Left ventricle myocardium inferior (tissue), 1 donor: ENCODE results near the gene ATP5PO. TPM values are rescaled to one million over a fixed set of nuclear protein-coding genes. Genes with fewer than 3 reads are reported as not detected.
A peak's percentile ranks its signal among the peaks of the same experiment; 100 is the strongest.
"Not testable (repeated sequence)": the region's sequence is repeated elsewhere in the genome, so short reads cannot be mapped to it uniquely, and the experiment has no call there.

Source experiments
- DNase-seq: peaks from one replicate; pipeline ENCODE4 v3.0.0-alpha.2; 2020
- H3K27ac ChIP-seq: fragments of 200-600 bp; replicated peaks from 2 replicates; pipeline ENCODE4 v1.8.0; 2021
- H3K27me3 ChIP-seq: fragments of 200-600 bp; 2 replicates; pipeline ENCODE4 v1.8.0; 2021; ENCODE audit warnings: low read depth
- H3K36me3 ChIP-seq: fragments of 200-600 bp; 2 replicates; pipeline ENCODE4 v1.8.0; 2021
- H3K4me1 ChIP-seq: fragments of 200-600 bp; 2 replicates; pipeline ENCODE4 v1.8.0; 2021
- H3K4me3 ChIP-seq: fragments of 200-600 bp; 2 replicates; pipeline ENCODE4 v1.8.0; 2021; ENCODE audit warnings: mild to moderate bottlenecking, moderate library complexity
- H3K9me3 ChIP-seq: fragments of 200-600 bp; replicated peaks from 2 replicates; pipeline ENCODE4 v1.8.0; 2021
- intact Hi-C: fragments of 100-400 bp; cut with micrococcal nuclease; formaldehyde crosslinking; loops from one replicate; pipeline ENCODE4 v1.11.0; 2022
- total RNA-seq: library from RNA; stranded (reverse); fragmentation: NEBNext Ultra II Directional; extraction: Animal tissue kit (Norgen Biotek cat#: 25700); gene quantifications from one replicate; pipeline ENCODE4 v1.2.1, GENCODE V29; 2021
- TF ChIP-seq, protein P1 (sequence below): fragments of 200-600 bp; IDR thresholded peaks from 2 replicates; pipeline ENCODE4 v1.8.0; 2021; ENCODE audit warnings: antibody characterized with exemption, mild to moderate bottlenecking, borderline replicate concordance
- donor health status: DM: no; HTN: yes; CAD: no; lungs with severe emphysema.

The ATP5PO gene
- total RNA-seq, 1 donor from 2014 or later = 780 TPM

DNA sequence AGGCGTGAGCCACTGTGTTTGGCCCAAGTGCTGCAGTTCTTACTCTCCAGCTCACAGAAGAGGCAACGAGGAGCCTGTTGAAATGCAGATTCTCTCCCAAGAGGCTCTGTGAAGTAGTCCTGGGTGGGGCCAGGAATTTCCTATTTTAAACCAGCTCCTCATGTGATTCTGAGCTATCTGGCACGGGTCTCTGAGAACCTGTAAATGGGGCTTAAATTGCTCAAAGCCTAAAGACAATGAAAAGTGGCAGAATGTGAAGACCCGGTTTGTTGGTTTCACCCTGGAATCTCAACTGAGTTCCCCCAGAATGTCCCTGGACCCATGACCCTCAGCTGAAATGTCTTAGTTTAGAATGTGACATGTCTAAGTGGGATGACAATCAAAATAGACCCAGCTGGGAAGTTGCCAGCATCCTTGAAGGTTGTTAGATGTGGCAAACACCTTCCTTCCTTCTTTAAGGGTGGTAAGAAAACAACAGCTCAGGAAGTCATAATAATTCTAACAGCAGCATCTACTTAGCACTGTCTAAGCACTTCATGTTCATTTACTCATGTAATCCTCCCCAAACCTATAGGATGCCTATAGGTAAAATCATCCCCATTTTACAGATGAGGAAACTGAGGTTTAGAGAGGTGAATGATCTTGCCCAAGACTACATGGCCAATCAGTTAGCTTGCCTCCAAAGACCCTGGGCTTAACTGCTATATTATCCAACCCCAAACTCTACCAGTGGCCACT lies 20.9 kb upstream of the ATP5PO start:
- intact Hi-C loops = no loop called here
- peaks cover 17% of the 10 kb centered on the region for H3K4me1 ChIP-seq
- no peak overlapping the region for H3K4me3 ChIP-seq
- H3K27ac ChIP-seq = no peak overlapping the region
- no peak for DNase-seq
- H3K27me3 ChIP-seq = no peaks in the 10 kb centered on the region
- TF ChIP-seq, protein P1, sequence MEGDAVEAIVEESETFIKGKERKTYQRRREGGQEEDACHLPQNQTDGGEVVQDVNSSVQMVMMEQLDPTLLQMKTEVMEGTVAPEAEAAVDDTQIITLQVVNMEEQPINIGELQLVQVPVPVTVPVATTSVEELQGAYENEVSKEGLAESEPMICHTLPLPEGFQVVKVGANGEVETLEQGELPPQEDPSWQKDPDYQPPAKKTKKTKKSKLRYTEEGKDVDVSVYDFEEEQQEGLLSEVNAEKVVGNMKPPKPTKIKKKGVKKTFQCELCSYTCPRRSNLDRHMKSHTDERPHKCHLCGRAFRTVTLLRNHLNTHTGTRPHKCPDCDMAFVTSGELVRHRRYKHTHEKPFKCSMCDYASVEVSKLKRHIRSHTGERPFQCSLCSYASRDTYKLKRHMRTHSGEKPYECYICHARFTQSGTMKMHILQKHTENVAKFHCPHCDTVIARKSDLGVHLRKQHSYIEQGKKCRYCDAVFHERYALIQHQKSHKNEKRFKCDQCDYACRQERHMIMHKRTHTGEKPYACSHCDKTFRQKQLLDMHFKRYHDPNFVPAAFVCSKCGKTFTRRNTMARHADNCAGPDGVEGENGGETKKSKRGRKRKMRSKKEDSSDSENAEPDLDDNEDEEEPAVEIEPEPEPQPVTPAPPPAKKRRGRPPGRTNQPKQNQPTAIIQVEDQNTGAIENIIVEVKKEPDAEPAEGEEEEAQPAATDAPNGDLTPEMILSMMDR = no peak
- no peaks in the 10 kb centered on the region for H3K9me3 ChIP-seq
- no peaks in the 10 kb centered on the region for H3K36me3 ChIP-seq

DNA sequence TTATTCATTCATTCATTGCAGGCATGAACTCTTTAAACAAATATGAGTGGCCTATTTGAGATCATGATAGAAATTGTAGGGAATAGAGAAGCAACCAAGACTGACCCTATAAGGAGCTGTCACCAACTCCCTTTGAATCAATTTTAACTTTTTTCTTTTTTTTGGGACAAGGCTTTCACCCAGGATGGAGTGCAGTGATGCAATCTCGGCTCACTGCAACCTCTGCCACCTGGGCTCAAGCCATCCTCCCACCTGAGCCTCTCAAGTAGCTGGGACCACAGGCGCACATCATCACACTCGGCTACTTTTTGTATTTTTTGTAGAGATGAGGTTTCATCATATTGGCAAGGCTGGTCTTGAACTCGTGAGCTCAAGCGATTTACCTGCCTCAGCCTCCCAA lies 17.1 kb upstream of the ATP5PO start:
- TF ChIP-seq, protein P1 = no peak
- no peaks in the 10 kb centered on the region for H3K36me3 ChIP-seq
- H3K27ac ChIP-seq = no peak overlapping the region
- no peak for DNase-seq
- intact Hi-C loops = no loop called here
- no peaks in the 10 kb centered on the region for H3K27me3 ChIP-seq
- peak overlapping the region; percentile 62 for H3K4me3 ChIP-seq
- no peaks in the 10 kb centered on the region for H3K9me3 ChIP-seq
- peaks cover 18% of the 10 kb centered on the region for H3K4me1 ChIP-seq

DNA sequence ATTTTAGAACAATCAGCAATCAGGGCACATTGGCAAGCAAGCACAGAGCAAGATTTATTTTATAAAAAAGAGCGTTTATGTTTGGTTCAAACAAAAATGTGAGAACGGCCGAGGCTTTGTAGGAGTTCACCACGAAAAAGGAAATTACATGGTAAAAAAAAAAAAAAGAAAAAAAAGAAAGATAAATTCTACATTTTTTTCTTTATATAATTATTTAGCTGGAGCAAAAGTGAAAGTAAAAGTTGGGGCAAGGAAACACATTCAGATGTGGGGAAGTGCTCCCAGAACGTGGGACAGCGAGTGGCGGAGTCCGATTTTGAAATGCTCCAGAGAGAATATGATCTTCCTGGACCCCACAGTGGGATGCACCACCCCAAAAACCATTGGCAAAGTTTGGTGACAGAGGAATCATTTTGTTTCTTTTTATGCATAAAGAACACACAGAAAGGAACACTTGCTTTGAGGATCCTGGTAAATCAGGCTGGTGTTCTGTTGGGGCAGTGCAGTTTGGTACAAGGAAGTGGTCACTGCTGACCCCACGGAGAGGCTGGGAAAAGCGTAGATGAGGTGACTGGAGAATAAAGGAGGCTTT lies 16.3 kb upstream of the ATP5PO start:
- no peaks in the 10 kb centered on the region for H3K27me3 ChIP-seq
- intact Hi-C loops = no loop called here
- no peaks in the 10 kb centered on the region for H3K36me3 ChIP-seq
- H3K9me3 ChIP-seq = no peaks in the 10 kb centered on the region
- H3K4me1 ChIP-seq = peaks cover 18% of the 10 kb centered on the region
- peak overlapping the region; percentile 66 for H3K27ac ChIP-seq
- TF ChIP-seq, protein P1 = no peak
- no peak for DNase-seq
- H3K4me3 ChIP-seq = peak overlapping the region; percentile 62

DNA sequence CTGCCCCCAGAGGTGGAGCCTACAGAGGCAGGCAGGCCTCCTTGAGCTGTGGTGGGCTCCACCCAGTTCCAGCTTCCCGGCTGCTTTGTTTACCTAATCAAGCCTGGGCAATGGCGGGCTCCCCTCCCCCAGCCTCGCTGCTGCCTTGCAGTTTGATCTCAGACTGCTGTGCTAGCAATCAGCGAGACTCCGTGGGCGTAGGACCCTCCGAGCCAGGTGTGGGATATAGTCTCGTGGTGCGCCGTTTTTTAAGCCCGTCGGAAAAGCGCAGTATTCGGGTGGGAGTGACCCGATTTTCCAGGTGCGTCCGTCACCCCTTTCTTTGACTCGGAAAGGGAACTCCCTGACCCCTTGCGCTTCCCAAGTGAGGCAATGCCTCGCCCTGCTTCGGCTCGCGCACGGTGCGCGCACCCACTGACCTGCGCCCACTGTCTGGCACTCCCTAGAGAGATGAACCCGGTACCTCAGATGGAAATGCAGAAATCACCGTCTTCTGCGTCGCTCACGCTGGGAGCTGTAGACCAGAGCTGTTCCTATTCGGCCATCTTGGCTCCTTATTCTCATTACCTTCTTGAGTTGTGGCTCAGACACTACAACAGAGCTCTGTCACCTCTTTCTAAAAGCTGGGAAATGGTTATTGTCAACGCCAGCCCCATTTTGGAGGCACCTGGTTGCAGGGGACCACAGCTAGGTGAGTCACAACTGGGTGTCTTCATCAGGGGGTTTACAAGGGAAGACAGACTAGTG lies 15.6 kb upstream of the ATP5PO start:
- H3K9me3 ChIP-seq, intact Hi-C loops, H3K36me3 ChIP-seq, H3K27me3 ChIP-seq, DNase-seq: not testable (repeated sequence)
- H3K27ac ChIP-seq = peak overlapping the region; percentile 66
- H3K4me1 ChIP-seq = peaks cover 17% of the 10 kb centered on the region
- H3K4me3 ChIP-seq = peak overlapping the region; percentile 62

DNA sequence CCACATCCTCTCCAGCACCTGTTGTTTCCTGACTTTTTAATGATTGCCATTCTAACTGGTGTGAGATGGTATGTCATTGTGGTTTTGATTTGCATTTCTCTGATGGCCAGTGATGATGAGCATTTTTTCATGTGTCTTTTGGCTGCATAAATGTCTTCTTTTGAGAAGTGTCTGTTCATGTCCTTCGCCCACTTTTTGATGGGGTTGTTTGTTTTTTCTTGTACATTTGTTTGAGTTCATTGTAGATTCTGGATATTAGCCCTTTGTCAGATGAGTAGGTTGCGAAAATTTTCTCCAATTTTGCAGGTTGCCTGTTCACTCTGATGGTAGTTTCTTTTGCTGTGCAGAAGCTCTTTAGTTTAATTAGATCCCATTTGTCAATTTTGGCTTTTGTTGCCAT lies 10.6 kb upstream of the ATP5PO start:
- H3K36me3 ChIP-seq, intact Hi-C loops, H3K27ac ChIP-seq, H3K4me1 ChIP-seq, H3K27me3 ChIP-seq, H3K9me3 ChIP-seq, DNase-seq, H3K4me3 ChIP-seq: not testable (repeated sequence)

DNA sequence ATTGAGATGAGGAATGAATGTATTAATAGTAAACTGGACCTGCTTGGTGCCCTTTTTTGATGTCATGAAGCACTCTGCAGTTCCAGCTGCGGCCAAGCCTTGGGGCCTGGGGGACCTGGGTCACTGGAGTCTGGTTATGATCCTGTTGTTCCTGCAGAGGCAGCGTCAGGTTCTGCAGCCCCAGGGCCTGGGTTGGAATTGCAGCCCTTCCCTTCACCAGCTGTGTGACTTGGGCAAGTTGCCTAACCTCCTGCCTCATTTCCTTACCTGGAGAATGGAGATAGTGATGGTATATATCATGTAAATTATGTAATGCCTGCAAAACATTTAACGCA lies 9.1 kb upstream of the ATP5PO start:
- TF ChIP-seq, protein P1 = no peak
- intact Hi-C loops = loop anchor here (5.0 kb wide), 1 partner anchor 423 kb away; no protein-coding TSS in a partner anchor
- Histone ChIP-seq H3K27ac (no peak overlapping the region), H3K36me3 (no peaks in the 10 kb centered on the region), H3K27me3 (no peaks in the 10 kb centered on the region), H3K9me3 (no peaks in the 10 kb centered on the region), H3K4me1 (peaks cover 8% of the 10 kb centered on the region), H3K4me3 (no peak overlapping the region)
- DNase-seq = no peak
